ENCODE data around the gene FOCAD. TPM values are rescaled to one million over a fixed set of nuclear protein-coding genes. Genes with fewer than 3 reads are reported as not detected.

FOCAD gene
- total RNA-seq, 1 donor from 2014 or later: 48.2 TPM

- TF ChIP-seq CTCF (IDR thresholded peaks at IDR 0.05; ENCODE audit: insufficient read depth, low read depth, low read length): no peak
- no peak for TF ChIP-seq EZH2 (IDR thresholded peaks at IDR 0.05; ENCODE audit: insufficient read depth, low read length)
- H3K4me1 Mint-ChIP-seq (ENCODE audit: low read depth, unreplicated experiment): peaks cover 5% of the 10 kb centered on the region
- no peak for DNase-seq (ENCODE audit: low read depth)
- Histone ChIP-seq H3K9me3 (ENCODE audit: insufficient read depth, low read depth, low read length) (no peaks in the 10 kb centered on the region), H3K9ac (ENCODE audit: low read length) (no peak overlapping the region), H3K27ac (ENCODE audit: low read depth, low read length) (no peak overlapping the region), H3K4me1 (ENCODE audit: insufficient read depth, low read length) (no peaks in the 10 kb centered on the region), H3K36me3 (ENCODE audit: insufficient read depth, low read length) (no peaks in the 10 kb centered on the region), H3K27me3 (ENCODE audit: insufficient read depth, low read length) (no peaks in the 10 kb centered on the region), H3K4me2 (ENCODE audit: low read length) (no peak overlapping the region), H2AFZ (ENCODE audit: low read depth, low read length) (no peak overlapping the region), H4K20me1 (ENCODE audit: insufficient read depth, low read length) (no peaks in the 10 kb centered on the region), H3K4me3 (ENCODE audit: insufficient read depth, low read depth, low read length) (no peak overlapping the region), H3K79me2 (ENCODE audit: insufficient read depth, low read length) (no peaks in the 10 kb centered on the region)
- H3K27ac Mint-ChIP-seq (ENCODE audit: unreplicated experiment): no peak overlapping the region
- no peaks in the 10 kb centered on the region for H3K36me3 Mint-ChIP-seq (ENCODE audit: low read depth, unreplicated experiment)
- H3K9me3 Mint-ChIP-seq (ENCODE audit: unreplicated experiment): peaks cover 3% of the 10 kb centered on the region
- no peak overlapping the region for H3K4me3 Mint-ChIP-seq (ENCODE audit: unreplicated experiment)
- no peaks in the 10 kb centered on the region for H3K27me3 Mint-ChIP-seq (ENCODE audit: low read depth, unreplicated experiment)
- no peak for FAIRE-seq
Observed at GRCh38 chr9:20865347-20865746, 181.3 kb downstream of the FOCAD start.

DNA sequence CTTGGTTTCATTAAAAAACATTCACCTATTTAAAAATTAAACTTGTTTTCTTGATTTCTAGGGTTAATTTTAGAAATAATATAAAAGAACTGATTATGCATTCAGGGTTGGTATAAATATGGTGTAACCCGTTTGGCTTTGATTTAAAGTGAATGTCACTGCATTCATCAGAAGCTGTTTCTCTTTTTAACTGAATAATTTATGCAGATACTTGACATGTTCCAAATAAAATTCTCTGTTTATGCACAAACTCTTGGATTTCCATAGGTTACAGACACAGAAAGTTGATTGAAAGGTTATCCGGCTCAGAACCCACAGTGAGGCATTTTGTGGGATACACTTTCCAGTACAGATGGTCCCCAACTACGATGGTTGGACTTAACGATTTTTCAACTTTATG is 186.1 kb downstream of the FOCAD start:
- H3K27ac ChIP-seq (ENCODE audit: low read depth, low read length): no peak overlapping the region
- H2AFZ ChIP-seq (ENCODE audit: low read depth, low read length): no peak overlapping the region
- no peaks in the 10 kb centered on the region for H3K9me3 ChIP-seq (ENCODE audit: insufficient read depth, low read depth, low read length)
- FAIRE-seq: no peak
- peaks cover 3% of the 10 kb centered on the region for H3K36me3 ChIP-seq (ENCODE audit: insufficient read depth, low read length)
- H4K20me1 ChIP-seq (ENCODE audit: insufficient read depth, low read length): no peaks in the 10 kb centered on the region
- H3K4me1 ChIP-seq (ENCODE audit: insufficient read depth, low read length): peaks cover 9% of the 10 kb centered on the region
- Mint-ChIP-seq H3K27ac (ENCODE audit: unreplicated experiment) (no peak overlapping the region), H3K27me3 (ENCODE audit: low read depth, unreplicated experiment) (no peaks in the 10 kb centered on the region), H3K4me3 (ENCODE audit: unreplicated experiment) (no peak overlapping the region), H3K9me3 (ENCODE audit: unreplicated experiment) (no peaks in the 10 kb centered on the region), H3K36me3 (ENCODE audit: low read depth, unreplicated experiment) (no peaks in the 10 kb centered on the region), H3K4me1 (ENCODE audit: low read depth, unreplicated experiment) (peaks cover 29% of the 10 kb centered on the region)
- TF ChIP-seq CTCF (IDR thresholded peaks at IDR 0.05; ENCODE audit: insufficient read depth, low read depth, low read length): no peak
- no peak for TF ChIP-seq EZH2 (IDR thresholded peaks at IDR 0.05; ENCODE audit: insufficient read depth, low read length)
- H3K4me2 ChIP-seq (ENCODE audit: low read length): no peak overlapping the region
- H3K79me2 ChIP-seq (ENCODE audit: insufficient read depth, low read length): no peaks in the 10 kb centered on the region
- no peak overlapping the region for H3K4me3 ChIP-seq (ENCODE audit: insufficient read depth, low read depth, low read length)
- no peaks in the 10 kb centered on the region for H3K27me3 ChIP-seq (ENCODE audit: insufficient read depth, low read length)
- no peak overlapping the region for H3K9ac ChIP-seq (ENCODE audit: low read length)
- DNase-seq (ENCODE audit: low read depth): no peak

- no peaks in the 10 kb centered on the region for H3K9me3 Mint-ChIP-seq (ENCODE audit: unreplicated experiment)
- peak overlapping the region; percentile 56 for H3K4me3 Mint-ChIP-seq (ENCODE audit: unreplicated experiment)
- TF ChIP-seq CTCF (IDR thresholded peaks at IDR 0.05; ENCODE audit: insufficient read depth, low read depth, low read length): no peak
- TF ChIP-seq EZH2 (IDR thresholded peaks at IDR 0.05; ENCODE audit: insufficient read depth, low read length): no peak
- H3K9me3 ChIP-seq (ENCODE audit: insufficient read depth, low read depth, low read length): no peaks in the 10 kb centered on the region
- DNase-seq (ENCODE audit: low read depth) (peak; percentile 91), FAIRE-seq (peak; percentile 73)
- no peaks in the 10 kb centered on the region for H4K20me1 ChIP-seq (ENCODE audit: insufficient read depth, low read length)
- peaks cover 9% of the 10 kb centered on the region for H3K4me1 ChIP-seq (ENCODE audit: insufficient read depth, low read length)
- H3K4me3 ChIP-seq (ENCODE audit: insufficient read depth, low read depth, low read length): peak overlapping the region; percentile 13
- peaks cover 4% of the 10 kb centered on the region for H3K36me3 ChIP-seq (ENCODE audit: insufficient read depth, low read length)
- H3K4me2 ChIP-seq (ENCODE audit: low read length): peak overlapping the region; percentile 67
- H3K9ac ChIP-seq (ENCODE audit: low read length): no peak overlapping the region
- no peaks in the 10 kb centered on the region for H3K79me2 ChIP-seq (ENCODE audit: insufficient read depth, low read length)
- no peaks in the 10 kb centered on the region for H3K36me3 Mint-ChIP-seq (ENCODE audit: low read depth, unreplicated experiment)
- peak overlapping the region; percentile 59 for H3K27ac Mint-ChIP-seq (ENCODE audit: unreplicated experiment)
- H3K27ac ChIP-seq (ENCODE audit: low read depth, low read length): peak overlapping the region; percentile 55
- no peak overlapping the region for H2AFZ ChIP-seq (ENCODE audit: low read depth, low read length)
- H3K27me3 Mint-ChIP-seq (ENCODE audit: low read depth, unreplicated experiment): no peaks in the 10 kb centered on the region
- no peaks in the 10 kb centered on the region for H3K27me3 ChIP-seq (ENCODE audit: insufficient read depth, low read length)
- H3K4me1 Mint-ChIP-seq (ENCODE audit: low read depth, unreplicated experiment): peaks cover 31% of the 10 kb centered on the region
Observed at GRCh38 chr9:20872340-20872977, 188.4 kb downstream of the FOCAD start.
